ENCODE measurements around the gene NCAM2.

- no peak for TF ChIP-seq ZNF501 (tag by site-specific recombination; IDR thresholded peaks at IDR 0.05)
- no peak for TF ChIP-seq CTCF (tag by site-specific recombination; IDR thresholded peaks at IDR 0.05)
- TF ChIP-seq ZNF10 (tag by site-specific recombination; IDR thresholded peaks at IDR 0.05), result no peak
- TF ChIP-seq ZNF513 (tag by site-specific recombination; IDR thresholded peaks at IDR 0.05), result no peak
- no peak for TF ChIP-seq MEIS1 (CRISPR knock-in tag; IDR thresholded peaks at IDR 0.05; ENCODE audit: borderline replicate concordance)
- no peak for TF ChIP-seq PRDM2 (tag by site-specific recombination; IDR thresholded peaks at IDR 0.05; ENCODE audit: borderline replicate concordance)
- TF ChIP-seq ATF2 (tag by site-specific recombination; IDR thresholded peaks at IDR 0.05; ENCODE audit: low read depth), result no peak
- no peak for TF ChIP-seq ZNF398 (tag by site-specific recombination; IDR thresholded peaks at IDR 0.05)
- TF ChIP-seq TCF7L2 (IDR thresholded peaks at IDR 0.05; ENCODE audit: borderline replicate concordance, low read depth, low read length), result no peak
- no peak for TF ChIP-seq PBX3 (CRISPR knock-in tag; IDR thresholded peaks at IDR 0.05)
- TF ChIP-seq ZNF169 (tag by site-specific recombination; IDR thresholded peaks at IDR 0.05), result no peak
- TF ChIP-seq ZNF140 (tag by site-specific recombination; IDR thresholded peaks at IDR 0.05), result no peak
- TF ChIP-seq ZNF660 (tag by site-specific recombination; IDR thresholded peaks at IDR 0.05), result no peak
Measured at GRCh38 chr21:21204366-21204996, 206.3 kb downstream of the NCAM2 start.
